Endothelial cell (in vitro differentiated cells): ENCODE results near the gene CEMIP. TPM values are rescaled to one million over a fixed set of nuclear protein-coding genes. Genes with fewer than 3 reads are reported as not detected.

Source experiments
- DNase-seq: peaks from one replicate; pipeline ENCODE4 v3.0.0; 2021; ENCODE audit warnings: low spot score
- H3K27ac Mint-ChIP-seq: one replicate; pipeline ENCODE4 v1.8.0; 2021; ENCODE audit warnings: mixed read lengths, inconsistent platforms; ENCODE audit not compliant: unreplicated experiment
- H3K27me3 Mint-ChIP-seq: one replicate; pipeline ENCODE4 v1.8.0; 2021; ENCODE audit warnings: mild to moderate bottlenecking, moderate library complexity, mixed read lengths, inconsistent platforms; ENCODE audit not compliant: unreplicated experiment
- H3K36me3 Mint-ChIP-seq: one replicate; pipeline ENCODE4 v1.8.0; 2021; ENCODE audit warnings: mild to moderate bottlenecking, low read depth, mixed read lengths, inconsistent platforms; ENCODE audit not compliant: unreplicated experiment
- H3K4me1 Mint-ChIP-seq: one replicate; pipeline ENCODE4 v1.8.0; 2021; ENCODE audit warnings: mild to moderate bottlenecking, mixed read lengths, inconsistent platforms; ENCODE audit not compliant: unreplicated experiment
- H3K4me3 Mint-ChIP-seq: one replicate; pipeline ENCODE4 v1.8.0; 2021; ENCODE audit warnings: mild to moderate bottlenecking, mixed read lengths, inconsistent platforms; ENCODE audit not compliant: unreplicated experiment
- H3K9me3 Mint-ChIP-seq: one replicate; pipeline ENCODE4 v1.8.0; 2021; ENCODE audit warnings: mixed read lengths, inconsistent platforms; ENCODE audit not compliant: unreplicated experiment
- total RNA-seq: library from RNA; stranded (reverse); fragmentation: NEBNext Ultra II Directional; extraction: Animal tissue kit (Norgen Biotek cat#: 25700); gene quantifications from one replicate; pipeline ENCODE4 v1.2.1, GENCODE V29; 2021; ENCODE audit not compliant: unreplicated experiment
- TF ChIP-seq, protein P1 (sequence below): fragments of 200-600 bp; sonication (generic); IDR thresholded peaks from one replicate; pipeline ENCODE4 v1.5.0; 2021; ENCODE audit warnings: antibody characterized with exemption; ENCODE audit not compliant: unreplicated experiment

Gene CEMIP
- total RNA-seq, 1 donor from 2014 or later: not detected

DNA sequence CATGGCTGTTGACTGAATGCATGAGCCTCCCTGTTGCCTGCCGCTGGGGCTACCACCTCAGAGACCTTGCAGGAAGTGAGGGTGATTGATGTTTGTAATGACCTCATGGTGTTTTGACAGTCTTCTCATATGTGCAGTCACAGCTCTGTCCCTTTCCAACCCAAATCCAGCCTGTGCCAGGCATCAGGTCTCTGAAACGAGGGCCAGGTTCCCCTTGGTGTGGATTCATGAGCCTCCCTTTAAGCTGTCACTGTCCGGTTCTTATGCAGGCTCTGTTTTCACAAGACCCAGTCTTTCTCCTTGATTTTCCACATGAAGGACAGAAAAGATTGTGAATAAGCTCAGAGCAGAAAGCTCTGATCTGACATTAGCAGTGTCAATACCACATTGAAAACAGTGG lies 43.1 kb downstream of the CEMIP start:
- Mint-ChIP-seq H3K9me3 (no peaks in the 10 kb centered on the region), H3K4me3 (no peak overlapping the region), H3K4me1 (no peaks in the 10 kb centered on the region), H3K36me3 (no peaks in the 10 kb centered on the region), H3K27me3 (peaks cover 2% of the 10 kb centered on the region), H3K27ac (no peak overlapping the region)
- DNase-seq: no peak
- TF ChIP-seq, protein P1, sequence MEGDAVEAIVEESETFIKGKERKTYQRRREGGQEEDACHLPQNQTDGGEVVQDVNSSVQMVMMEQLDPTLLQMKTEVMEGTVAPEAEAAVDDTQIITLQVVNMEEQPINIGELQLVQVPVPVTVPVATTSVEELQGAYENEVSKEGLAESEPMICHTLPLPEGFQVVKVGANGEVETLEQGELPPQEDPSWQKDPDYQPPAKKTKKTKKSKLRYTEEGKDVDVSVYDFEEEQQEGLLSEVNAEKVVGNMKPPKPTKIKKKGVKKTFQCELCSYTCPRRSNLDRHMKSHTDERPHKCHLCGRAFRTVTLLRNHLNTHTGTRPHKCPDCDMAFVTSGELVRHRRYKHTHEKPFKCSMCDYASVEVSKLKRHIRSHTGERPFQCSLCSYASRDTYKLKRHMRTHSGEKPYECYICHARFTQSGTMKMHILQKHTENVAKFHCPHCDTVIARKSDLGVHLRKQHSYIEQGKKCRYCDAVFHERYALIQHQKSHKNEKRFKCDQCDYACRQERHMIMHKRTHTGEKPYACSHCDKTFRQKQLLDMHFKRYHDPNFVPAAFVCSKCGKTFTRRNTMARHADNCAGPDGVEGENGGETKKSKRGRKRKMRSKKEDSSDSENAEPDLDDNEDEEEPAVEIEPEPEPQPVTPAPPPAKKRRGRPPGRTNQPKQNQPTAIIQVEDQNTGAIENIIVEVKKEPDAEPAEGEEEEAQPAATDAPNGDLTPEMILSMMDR: no peak

DNA sequence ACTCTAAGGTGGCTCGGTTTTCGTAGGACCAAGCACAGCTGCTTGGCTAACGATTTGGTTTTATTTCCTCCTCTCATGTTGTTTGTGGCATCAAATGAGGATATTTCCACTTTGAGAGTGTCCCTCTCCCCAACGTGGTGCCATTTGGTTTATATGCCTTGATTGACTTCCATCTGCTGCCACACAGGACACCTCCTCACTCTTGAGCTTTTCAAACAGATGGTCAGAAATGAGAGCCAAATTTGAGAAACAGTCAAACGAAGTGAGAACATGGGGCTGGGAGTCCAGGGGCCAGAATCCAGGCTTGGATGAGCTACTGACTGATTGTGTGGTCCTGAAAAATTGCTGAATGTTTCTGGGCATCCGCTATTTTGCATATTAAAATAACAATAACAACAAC lies 43.5 kb downstream of the CEMIP start:
- Mint-ChIP-seq H3K9me3 (no peaks in the 10 kb centered on the region), H3K36me3 (no peaks in the 10 kb centered on the region), H3K27me3 (peaks cover 2% of the 10 kb centered on the region), H3K4me3 (no peak overlapping the region), H3K27ac (no peak overlapping the region), H3K4me1 (no peaks in the 10 kb centered on the region)
- no peak for DNase-seq
- TF ChIP-seq, protein P1: no peak

DNA sequence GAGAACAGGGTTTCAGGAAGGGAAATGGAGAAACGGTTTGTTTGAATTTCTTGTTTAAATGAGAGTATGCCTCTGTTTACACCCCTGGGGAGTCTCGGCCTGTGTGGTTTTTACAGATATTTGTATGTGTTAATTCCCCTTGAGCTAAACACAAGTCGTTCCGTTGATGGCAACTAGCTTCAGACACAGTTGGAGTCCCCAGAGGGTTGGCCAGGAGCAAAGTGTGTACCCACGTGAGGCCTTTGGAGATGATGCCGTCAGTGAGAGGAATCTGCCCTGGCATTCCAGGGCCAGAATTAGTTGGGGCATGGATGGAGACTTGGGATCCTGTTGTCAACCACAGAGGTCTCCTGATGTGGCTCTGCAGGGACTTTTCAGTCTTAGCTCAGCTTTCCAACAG lies 44.0 kb downstream of the CEMIP start:
- TF ChIP-seq, protein P1: no peak
- Mint-ChIP-seq H3K36me3 (no peaks in the 10 kb centered on the region), H3K4me3 (no peak overlapping the region), H3K9me3 (no peaks in the 10 kb centered on the region), H3K4me1 (no peaks in the 10 kb centered on the region), H3K27me3 (peaks cover 2% of the 10 kb centered on the region), H3K27ac (no peak overlapping the region)
- DNase-seq: no peak

DNA sequence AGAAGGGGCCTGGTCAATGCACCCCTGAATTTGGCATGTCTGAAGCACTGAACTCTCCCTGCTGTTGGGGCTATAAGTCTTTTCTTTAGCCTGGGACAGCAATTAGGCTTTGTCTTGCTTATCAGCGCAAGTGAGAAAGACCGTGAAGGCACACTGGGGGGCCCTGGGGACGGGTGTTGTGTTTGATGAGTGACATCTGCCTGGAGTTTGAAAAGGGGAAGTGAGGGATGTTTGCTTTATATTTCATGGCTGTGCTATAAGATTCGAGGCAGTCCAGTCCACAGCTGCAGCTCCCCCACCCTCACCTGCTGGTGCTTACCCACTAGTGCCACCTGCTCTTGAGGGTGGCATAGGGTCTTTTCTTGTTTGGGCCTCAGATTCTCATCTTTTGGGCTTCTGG lies 44.8 kb downstream of the CEMIP start:
- Mint-ChIP-seq H3K4me1 (peaks cover 4% of the 10 kb centered on the region), H3K27me3 (peaks cover 2% of the 10 kb centered on the region), H3K9me3 (no peaks in the 10 kb centered on the region), H3K36me3 (no peaks in the 10 kb centered on the region), H3K27ac (no peak overlapping the region), H3K4me3 (no peak overlapping the region)
- DNase-seq: no peak
- TF ChIP-seq, protein P1: no peak

DNA sequence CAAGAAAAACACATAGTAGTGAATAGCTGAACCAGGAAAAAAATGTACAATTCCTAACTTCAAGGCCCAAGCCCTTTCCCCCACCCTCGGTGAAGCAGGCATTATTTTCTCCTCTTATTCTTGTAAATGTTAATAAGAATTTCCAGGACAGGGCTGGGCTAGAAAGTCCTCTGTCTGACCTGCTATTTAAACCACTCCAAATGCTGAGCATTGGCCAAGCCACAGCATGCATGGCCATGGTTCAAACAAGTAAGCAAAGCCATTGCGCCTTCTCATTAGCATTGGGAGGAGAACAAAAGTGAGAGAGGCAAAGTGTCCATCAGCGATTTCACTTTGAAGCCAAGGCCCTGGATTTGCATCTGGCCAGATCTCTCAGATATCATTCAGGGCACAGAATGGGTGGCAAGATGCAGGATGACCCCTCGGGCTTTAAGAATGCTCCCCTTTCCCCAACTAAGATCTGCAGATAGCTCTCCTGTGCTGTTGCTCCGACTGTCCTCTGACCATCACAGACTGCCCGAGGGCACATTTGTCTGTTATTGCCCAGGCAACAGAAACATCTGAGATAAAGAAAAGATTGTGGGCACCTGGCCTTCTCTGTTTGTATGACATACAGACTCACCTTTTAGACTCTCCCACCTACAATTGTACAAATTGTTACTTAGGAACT lies 46.3 kb downstream of the CEMIP start:
- TF ChIP-seq, protein P1: no peak
- H3K27ac Mint-ChIP-seq: no peak overlapping the region
- DNase-seq: no peak
- H3K4me1 Mint-ChIP-seq: peaks cover 4% of the 10 kb centered on the region
- no peaks in the 10 kb centered on the region for H3K36me3 Mint-ChIP-seq
- no peaks in the 10 kb centered on the region for H3K9me3 Mint-ChIP-seq
- no peak overlapping the region for H3K4me3 Mint-ChIP-seq
- H3K27me3 Mint-ChIP-seq: peaks cover 2% of the 10 kb centered on the region
